GM12875 (cell line): ENCODE measurements around the gene FAM118B.

Source experiments
- H3K4me3 ChIP-seq: one replicate; pipeline ENCODE4 v1.5.1; 2011; ENCODE audit warnings: low read depth, low read length, control low read depth
- CTCF ChIP-seq: IDR thresholded peaks from 2 replicates; pipeline ENCODE4 v1.5.1; 2011; ENCODE audit warnings: low read depth, mild to moderate bottlenecking, control low read depth, inconsistent platforms, low read length, moderate library complexity, borderline replicate concordance; ENCODE audit not compliant: insufficient read depth

FAM118B gene

GRCh38 chr11:126193038-126193478 lies 18.5 kb upstream of the FAM118B start:
- TF ChIP-seq CTCF, result no peak
- no peak overlapping the region for H3K4me3 ChIP-seq

- peak; percentile 38; the same call in 1 of the 2 replicates for TF ChIP-seq CTCF
- H3K4me3 ChIP-seq, result no peak overlapping the region
Observed at GRCh38 chr11:126194121-126194543, 17.4 kb upstream of the FAM118B start.

- no peak overlapping the region for H3K4me3 ChIP-seq
- no peak for TF ChIP-seq CTCF
Observed at GRCh38 chr11:126195119-126195518, 16.5 kb upstream of the FAM118B start.

- TF ChIP-seq CTCF, result no peak
- no peak overlapping the region for H3K4me3 ChIP-seq
Observed at GRCh38 chr11:126197277-126197939, 14.2 kb upstream of the FAM118B start.

- no peak for TF ChIP-seq CTCF
- no peak overlapping the region for H3K4me3 ChIP-seq
Observed at GRCh38 chr11:126198648-126199047, 12.9 kb upstream of the FAM118B start.

- TF ChIP-seq CTCF, result no peak
- no peak overlapping the region for H3K4me3 ChIP-seq
Observed at GRCh38 chr11:126202646-126203359, 8.8 kb upstream of the FAM118B start.

GRCh38 chr11:126205359-126205758 lies 6.2 kb upstream of the FAM118B start:
- no peak overlapping the region for H3K4me3 ChIP-seq
- no peak for TF ChIP-seq CTCF
